ENCODE data around the gene OTUB2. TPM values are rescaled to one million over a fixed set of nuclear protein-coding genes. Genes with fewer than 3 reads are reported as not detected.
A peak's percentile ranks its signal among the peaks of the same experiment; 100 is the strongest.

Gene OTUB2
- total and polyA plus RNA-seq, 2 experiments from 2014 or later, result 2.7 to 2.8 TPM

DNA sequence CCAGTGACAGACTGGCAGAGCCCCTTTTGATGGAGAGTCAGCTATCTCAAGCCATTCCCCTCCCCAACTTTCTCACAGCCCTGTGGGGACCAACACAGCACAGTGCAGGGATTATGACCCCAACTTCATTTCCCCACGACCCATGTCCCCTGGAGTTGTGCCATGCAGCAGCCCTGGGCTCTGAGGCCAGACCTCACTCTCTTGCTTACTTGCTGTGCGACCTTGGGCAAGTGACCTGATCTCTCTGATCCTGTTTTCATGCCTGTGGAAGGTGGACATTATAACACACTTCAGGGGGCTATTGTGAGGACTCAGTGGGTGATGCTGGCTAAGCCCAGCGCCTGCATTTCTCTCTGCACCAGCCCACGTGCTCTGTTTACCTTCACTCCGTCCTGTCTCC is 14.1 kb downstream of the OTUB2 start:
- no peaks in the 10 kb centered on the region for H3K9me2 ChIP-seq (replicated peaks; ENCODE audit: insufficient read depth)
- no peak overlapping the region for H3K4me3 ChIP-seq
- H3K36me3 ChIP-seq (replicated peaks; ENCODE audit: insufficient read depth, low read depth), result no peaks in the 10 kb centered on the region
- 76% methylated on average over 5 of the region's 5 CpGs for WGBS (ENCODE audit: low lambda C conversion rate, missing lambda C conversion rate)
- no peak overlapping the region for H2AFZ ChIP-seq
- no peak for TF ChIP-seq EZH2 (IDR thresholded peaks at IDR 0.05; ENCODE audit: borderline replicate concordance)
- no peak for TF ChIP-seq EZH2phosphoT487 (IDR thresholded peaks at IDR 0.05; ENCODE audit: low read depth, severe bottlenecking, unreplicated experiment)
- TF ChIP-seq, protein P1, sequence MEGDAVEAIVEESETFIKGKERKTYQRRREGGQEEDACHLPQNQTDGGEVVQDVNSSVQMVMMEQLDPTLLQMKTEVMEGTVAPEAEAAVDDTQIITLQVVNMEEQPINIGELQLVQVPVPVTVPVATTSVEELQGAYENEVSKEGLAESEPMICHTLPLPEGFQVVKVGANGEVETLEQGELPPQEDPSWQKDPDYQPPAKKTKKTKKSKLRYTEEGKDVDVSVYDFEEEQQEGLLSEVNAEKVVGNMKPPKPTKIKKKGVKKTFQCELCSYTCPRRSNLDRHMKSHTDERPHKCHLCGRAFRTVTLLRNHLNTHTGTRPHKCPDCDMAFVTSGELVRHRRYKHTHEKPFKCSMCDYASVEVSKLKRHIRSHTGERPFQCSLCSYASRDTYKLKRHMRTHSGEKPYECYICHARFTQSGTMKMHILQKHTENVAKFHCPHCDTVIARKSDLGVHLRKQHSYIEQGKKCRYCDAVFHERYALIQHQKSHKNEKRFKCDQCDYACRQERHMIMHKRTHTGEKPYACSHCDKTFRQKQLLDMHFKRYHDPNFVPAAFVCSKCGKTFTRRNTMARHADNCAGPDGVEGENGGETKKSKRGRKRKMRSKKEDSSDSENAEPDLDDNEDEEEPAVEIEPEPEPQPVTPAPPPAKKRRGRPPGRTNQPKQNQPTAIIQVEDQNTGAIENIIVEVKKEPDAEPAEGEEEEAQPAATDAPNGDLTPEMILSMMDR (IDR thresholded peaks at IDR 0.05; ENCODE audit: poor library complexity), result no peak
- no peak overlapping the region for H3K27ac ChIP-seq
- no peaks in the 10 kb centered on the region for H3K79me2 ChIP-seq
- H3K9me3 ChIP-seq (ENCODE audit: low read depth), result no peaks in the 10 kb centered on the region
- no peak for DNase-seq (ENCODE audit: low spot score)
- no peak overlapping the region for H3K4me2 ChIP-seq
- H3K4me1 ChIP-seq (ENCODE audit: insufficient read depth), result no peaks in the 10 kb centered on the region
- H4K20me1 ChIP-seq (ENCODE audit: insufficient read depth, poor library complexity, severe bottlenecking), result no peaks in the 10 kb centered on the region
- H3K27me3 ChIP-seq, result no peaks in the 10 kb centered on the region

DNA sequence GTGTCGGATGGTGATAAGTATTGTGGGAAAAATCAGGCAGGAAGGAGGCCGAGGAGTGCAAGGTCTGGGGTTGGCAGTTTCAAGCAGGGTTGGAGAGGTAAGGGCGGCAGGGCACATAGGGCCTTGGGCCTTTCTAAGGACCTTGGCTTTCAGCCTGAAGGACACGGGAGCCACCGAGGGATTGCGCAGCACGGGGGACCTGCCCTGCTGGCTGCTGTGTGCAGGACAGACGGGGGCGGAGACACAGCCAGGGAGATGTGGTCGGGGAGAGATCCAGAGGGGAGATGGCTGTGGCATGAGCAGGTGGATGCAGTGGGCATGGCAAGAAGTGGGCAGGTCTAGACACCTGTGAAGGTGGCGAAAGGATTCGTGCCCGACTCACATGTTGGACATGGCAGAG is 14.7 kb downstream of the OTUB2 start:
- H3K79me2 ChIP-seq, result no peaks in the 10 kb centered on the region
- H2AFZ ChIP-seq, result no peak overlapping the region
- no peak for TF ChIP-seq EZH2 (IDR thresholded peaks at IDR 0.05; ENCODE audit: borderline replicate concordance)
- TF ChIP-seq, protein P1 (IDR thresholded peaks at IDR 0.05; ENCODE audit: poor library complexity), result no peak
- TF ChIP-seq EZH2phosphoT487 (IDR thresholded peaks at IDR 0.05; ENCODE audit: low read depth, severe bottlenecking, unreplicated experiment), result no peak
- H3K4me1 ChIP-seq (ENCODE audit: insufficient read depth), result no peaks in the 10 kb centered on the region
- H3K27me3 ChIP-seq, result no peaks in the 10 kb centered on the region
- DNase-seq (ENCODE audit: low spot score), result no peak
- H3K4me2 ChIP-seq, result no peak overlapping the region
- no peaks in the 10 kb centered on the region for H3K36me3 ChIP-seq (replicated peaks; ENCODE audit: insufficient read depth, low read depth)
- no peaks in the 10 kb centered on the region for H3K9me2 ChIP-seq (replicated peaks; ENCODE audit: insufficient read depth)
- H3K4me3 ChIP-seq, result no peak overlapping the region
- no peaks in the 10 kb centered on the region for H4K20me1 ChIP-seq (ENCODE audit: insufficient read depth, poor library complexity, severe bottlenecking)
- H3K27ac ChIP-seq, result no peak overlapping the region
- no peaks in the 10 kb centered on the region for H3K9me3 ChIP-seq (ENCODE audit: low read depth)
- WGBS (ENCODE audit: low lambda C conversion rate, missing lambda C conversion rate), result 91% methylated on average over 13 of the region's 13 CpGs

DNA sequence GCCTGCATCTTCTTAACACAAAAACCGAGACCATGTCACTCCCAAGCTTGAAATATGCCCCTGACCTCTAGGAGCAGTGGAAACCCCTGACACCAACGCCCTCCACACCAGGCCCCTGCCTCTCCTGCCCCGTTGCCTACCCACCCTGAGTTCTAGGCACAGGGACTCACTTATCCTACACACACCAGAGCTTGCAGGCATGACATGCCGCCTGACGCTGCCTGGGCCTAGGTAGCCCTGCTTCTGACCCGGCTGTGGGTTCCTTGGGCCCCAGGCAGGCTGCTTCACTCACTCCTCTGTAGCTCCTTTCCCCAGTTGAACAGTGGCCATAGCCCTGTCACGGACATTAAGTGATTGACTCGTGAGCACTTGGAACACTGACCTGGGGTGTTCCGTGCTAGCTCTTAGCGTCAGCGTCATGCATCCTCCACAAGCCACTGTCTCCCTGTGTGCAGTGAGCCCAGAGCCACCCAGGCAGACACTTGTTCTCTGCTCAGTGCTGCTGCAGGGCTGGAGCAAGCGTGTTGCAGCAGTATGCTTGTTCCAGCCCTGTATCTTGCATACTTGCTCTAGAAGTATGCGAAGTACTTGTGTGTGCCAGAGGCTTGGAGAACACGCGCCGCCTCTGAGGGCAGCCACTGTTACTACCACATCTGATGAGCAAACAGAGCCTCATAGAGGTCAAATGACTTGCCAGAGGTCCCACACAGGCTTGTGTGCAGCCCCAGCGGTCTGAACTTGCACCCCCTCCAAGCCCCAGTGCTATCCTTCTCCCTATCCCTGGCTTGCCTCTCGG is 15.6 kb downstream of the OTUB2 start:
- no peaks in the 10 kb centered on the region for H3K4me1 ChIP-seq (ENCODE audit: insufficient read depth)
- TF ChIP-seq EZH2phosphoT487 (IDR thresholded peaks at IDR 0.05; ENCODE audit: low read depth, severe bottlenecking, unreplicated experiment) (no peak), EZH2 (IDR thresholded peaks at IDR 0.05; ENCODE audit: borderline replicate concordance) (no peak)
- TF ChIP-seq, protein P1 (IDR thresholded peaks at IDR 0.05; ENCODE audit: poor library complexity), result no peak
- H3K9me3 ChIP-seq (ENCODE audit: low read depth), result no peaks in the 10 kb centered on the region
- peak; percentile 35 for DNase-seq (ENCODE audit: low spot score)
- no peaks in the 10 kb centered on the region for H3K79me2 ChIP-seq
- no peaks in the 10 kb centered on the region for H3K9me2 ChIP-seq (replicated peaks; ENCODE audit: insufficient read depth)
- no peaks in the 10 kb centered on the region for H3K27me3 ChIP-seq
- no peak overlapping the region for H3K4me2 ChIP-seq
- WGBS (ENCODE audit: low lambda C conversion rate, missing lambda C conversion rate), result 85% methylated on average over 18 of the region's 18 CpGs
- H2AFZ ChIP-seq, result no peak overlapping the region
- H4K20me1 ChIP-seq (ENCODE audit: insufficient read depth, poor library complexity, severe bottlenecking), result no peaks in the 10 kb centered on the region
- H3K36me3 ChIP-seq (replicated peaks; ENCODE audit: insufficient read depth, low read depth), result no peaks in the 10 kb centered on the region
- no peak overlapping the region for H3K4me3 ChIP-seq
- no peak overlapping the region for H3K27ac ChIP-seq
